ENCODE results near the gene FSD1L.

Gene FSD1L

GRCh38 chr9:105447814-105448812 lies at the start of gene FSD1L:
Gene FSD1L, plus strand, starts transcription at chr9:105448034. Its CDS starts 187 bp downstream, at chr9:105448221.
- peak; percentile 91 for DNase-seq

DNA sequence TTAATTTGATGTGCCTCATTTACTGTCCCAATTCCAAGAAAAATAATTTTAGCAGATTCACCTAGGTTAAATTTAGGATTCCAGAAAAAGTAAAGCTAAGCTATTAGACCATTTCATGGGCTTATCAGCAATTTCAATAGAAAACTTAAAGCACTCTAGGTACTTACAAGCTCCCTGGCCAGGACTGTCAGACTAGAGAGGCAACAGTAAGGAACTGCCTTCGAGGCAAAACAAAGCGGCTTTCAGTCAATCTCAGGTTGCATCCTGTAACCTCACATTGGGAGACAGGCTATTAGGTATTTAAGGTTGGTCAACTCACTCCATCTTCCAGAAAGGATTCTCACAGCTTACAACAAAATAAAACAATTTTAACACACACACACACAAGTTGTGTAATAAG lies 48.7 kb upstream of the FSD1L start:
- no peak for DNase-seq

DNA sequence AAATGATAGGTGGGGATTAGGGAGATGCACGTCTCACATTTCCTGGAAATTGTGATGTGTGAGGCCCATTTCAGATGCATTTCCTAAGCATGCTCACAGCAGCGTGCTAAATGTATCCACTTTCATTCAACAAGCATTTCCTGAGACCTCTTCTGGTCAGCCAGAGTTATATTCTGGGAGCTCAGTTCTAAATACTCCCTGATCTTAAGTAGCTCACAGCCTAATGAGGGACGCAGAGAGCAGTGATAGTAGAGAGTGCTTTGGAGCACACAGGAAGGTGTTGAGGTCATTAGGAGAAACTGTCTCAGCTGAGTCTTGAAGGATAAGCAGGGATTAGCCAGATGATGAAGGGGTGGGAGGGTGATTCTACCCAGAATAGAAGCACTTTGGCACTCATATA lies 46.2 kb upstream of the FSD1L start:
- DNase-seq, result no peak

GRCh38 chr9:105403552-105404248 lies 44.1 kb upstream of the FSD1L start:
- no peak for DNase-seq

DNA sequence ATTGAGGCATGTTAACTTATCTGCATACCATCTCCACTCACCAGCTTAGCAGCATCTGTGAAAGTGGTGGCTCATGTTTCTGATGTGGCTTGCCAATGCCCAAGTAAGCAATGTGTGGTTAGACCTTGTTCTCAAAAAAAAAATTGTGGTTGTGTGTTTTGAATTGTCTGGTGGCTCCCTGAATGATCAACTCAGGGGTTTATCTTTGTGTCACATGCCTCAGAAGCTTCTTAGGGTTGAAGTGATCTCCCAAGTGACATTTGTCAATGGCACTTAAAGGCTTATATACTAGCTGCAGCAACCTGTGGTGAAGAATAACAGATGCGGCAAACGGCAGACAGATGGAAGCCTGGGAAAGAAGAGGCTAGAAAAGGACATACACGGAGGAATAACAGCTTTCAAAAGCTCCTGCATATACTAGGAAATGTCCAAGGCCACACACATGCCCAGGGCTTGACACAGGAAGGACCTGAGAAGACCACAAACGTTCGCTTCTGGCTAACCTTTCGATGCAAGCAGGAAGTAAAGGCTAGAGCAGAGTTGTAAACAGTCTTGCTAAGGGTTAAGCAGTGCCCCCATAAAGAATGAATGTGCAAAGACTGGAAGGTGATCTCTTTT lies 42.2 kb upstream of the FSD1L start:
- peak; percentile 86 for DNase-seq

GRCh38 chr9:105406369-105406768 lies 41.5 kb upstream of the FSD1L start:
- no peak for DNase-seq

DNA sequence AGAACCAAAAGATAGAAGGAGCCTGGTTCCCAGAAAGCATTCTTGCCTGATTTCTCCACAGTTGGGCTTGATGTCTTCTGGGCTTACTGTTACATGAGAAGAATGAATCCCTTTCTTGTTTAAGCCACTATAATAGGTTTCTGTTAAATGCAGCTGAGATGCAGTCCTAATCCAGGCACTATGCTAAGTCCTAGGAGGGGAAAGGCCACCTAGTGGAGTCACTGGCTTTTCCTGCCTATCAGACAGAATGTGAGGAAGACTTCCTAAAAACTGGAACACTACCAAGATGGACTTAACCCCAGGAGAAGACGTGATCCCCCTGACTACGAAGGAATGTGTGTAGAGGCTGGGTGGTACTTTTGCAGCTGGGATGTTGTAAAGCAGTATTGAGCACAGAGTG lies 34.3 kb upstream of the FSD1L start:
- no peak for DNase-seq

- DNase-seq, result peak; percentile 58
Observed at GRCh38 chr9:105414947-105415661, 32.7 kb upstream of the FSD1L start.

GRCh38 chr9:105415662-105415980 lies 32.2 kb upstream of the FSD1L start:
- DNase-seq, result no peak

- no peak for DNase-seq
Observed at GRCh38 chr9:105416840-105417239, 31.0 kb upstream of the FSD1L start.

- no peak for DNase-seq
Observed at GRCh38 chr9:105418588-105419500, 29.0 kb upstream of the FSD1L start.

- DNase-seq, result no peak
Observed at GRCh38 chr9:105419816-105420597, 27.8 kb upstream of the FSD1L start.

DNA sequence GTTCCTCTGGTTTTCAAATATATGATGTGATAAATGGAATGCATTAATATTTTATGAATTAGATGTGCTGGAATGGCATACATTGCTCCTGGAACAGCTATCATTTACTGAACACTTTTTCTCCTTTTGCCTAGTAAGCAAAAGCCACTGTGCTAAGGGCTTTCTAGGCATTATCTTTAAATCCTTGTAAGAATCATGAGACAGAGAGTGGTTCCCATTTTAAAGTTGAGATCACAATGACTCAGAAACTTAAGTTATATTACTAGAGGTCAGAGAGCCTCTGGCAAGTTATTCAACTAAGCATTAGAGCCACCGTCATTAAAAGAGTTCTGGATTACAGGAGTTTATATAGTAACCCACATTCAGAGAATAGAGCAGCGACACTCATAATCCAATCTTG lies 26.7 kb upstream of the FSD1L start:
- no peak for DNase-seq

DNA sequence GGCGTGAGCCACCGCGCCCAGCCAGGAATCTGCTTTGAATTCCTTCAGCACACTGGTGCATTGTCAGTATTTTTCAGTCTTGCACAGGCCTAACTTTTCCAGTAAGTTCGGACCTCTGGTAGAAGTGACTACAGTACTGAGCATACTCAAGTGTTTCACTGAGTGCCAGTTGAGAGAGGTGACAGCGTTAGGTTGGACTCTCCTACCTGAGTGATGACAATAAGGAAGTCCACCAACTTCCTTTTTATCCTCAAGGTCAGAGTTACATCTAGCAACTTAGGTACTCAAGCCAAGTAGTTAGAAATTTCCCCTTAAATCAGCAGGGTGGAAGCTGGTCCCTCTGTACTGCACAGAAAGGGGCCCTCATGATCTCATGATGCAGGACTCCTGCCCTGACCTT lies 26.0 kb upstream of the FSD1L start:
- no peak for DNase-seq

- DNase-seq, result peak; percentile 8
Observed at GRCh38 chr9:105425816-105426433, 21.9 kb upstream of the FSD1L start.

GRCh38 chr9:105426657-105427056 lies 21.2 kb upstream of the FSD1L start:
- no peak for DNase-seq

DNA sequence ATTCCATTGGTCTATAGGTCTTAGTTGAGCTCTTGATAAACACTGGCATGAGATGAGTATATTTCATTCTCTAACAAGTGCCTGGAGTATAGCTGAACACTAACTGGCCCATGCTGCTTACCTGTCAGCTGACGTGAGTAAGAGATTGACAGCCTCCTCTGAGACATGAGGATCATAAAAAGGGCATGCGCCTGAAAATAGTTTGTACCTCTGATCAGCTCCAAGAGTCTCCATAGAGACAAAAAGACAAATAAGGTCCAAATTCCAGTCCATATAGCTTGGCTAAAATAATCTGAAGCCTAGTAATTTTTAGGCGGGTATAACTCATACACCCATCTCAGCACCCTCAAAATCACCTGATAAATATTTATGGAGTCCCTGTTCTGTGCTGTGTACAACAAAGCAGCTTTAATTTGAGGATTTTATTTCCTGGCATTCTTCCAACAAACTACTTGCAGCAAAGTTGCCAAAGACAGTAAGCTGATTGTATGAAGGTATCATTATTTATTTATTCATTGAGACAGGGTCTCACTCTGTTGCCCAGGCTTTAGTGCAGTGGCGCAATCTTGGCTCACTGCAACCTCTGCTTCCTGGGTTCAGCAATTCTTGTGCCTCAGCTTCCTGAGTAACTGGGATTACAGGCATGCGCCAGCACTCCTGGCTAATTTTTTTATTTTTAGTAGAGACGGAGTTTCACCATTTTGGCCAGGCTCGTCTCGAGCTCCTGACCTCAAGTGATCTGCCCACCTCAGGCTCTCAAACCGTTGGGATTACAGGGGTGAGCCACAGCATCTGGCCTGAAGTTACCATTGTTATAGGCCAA lies 16.2 kb upstream of the FSD1L start:
- DNase-seq, result no peak

- DNase-seq, result no peak
Observed at GRCh38 chr9:105432247-105432842, 15.5 kb upstream of the FSD1L start.

DNA sequence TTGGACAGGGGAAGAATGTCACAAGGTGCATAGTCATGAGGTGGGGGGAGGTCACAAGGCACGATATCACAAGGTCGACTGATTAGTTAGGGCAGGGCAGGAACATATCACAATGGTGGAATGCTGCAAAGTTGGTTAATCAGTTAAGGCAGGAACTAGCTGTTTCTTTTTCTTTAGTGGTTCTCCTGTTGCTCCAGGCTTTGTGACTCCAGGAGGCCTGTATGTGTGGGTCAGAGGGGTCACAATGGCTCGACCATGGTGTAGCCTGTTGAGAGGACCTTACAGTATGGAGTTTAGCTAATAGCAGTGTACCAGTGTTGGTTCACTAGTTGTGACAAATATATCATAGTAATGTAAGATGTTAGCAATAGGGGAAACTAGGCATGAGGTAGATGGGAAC lies 12.4 kb upstream of the FSD1L start:
- no peak for DNase-seq

All from activated CD4-positive, alpha-beta T cell treated with anti-CD3 and anti-CD28 coated beads, Interleukin-2, amount 50 U/mL, for 16 hours (primary cell).